Gastrocnemius medialis (tissue), 4 donors: Measurements from ENCODE around the gene SURF6.

ENCODE experiments used
- POLR2A ChIP-seq, 2 donors: fragments of 450-650 bp; IDR thresholded peaks; one replicate each; pipeline ENCODE4 v1.6.1; 2017; ENCODE audit warnings: antibody characterized with exemption in 2 of 2, mild to moderate bottlenecking in 2 of 2, moderate library complexity in 2 of 2
- TF ChIP-seq, protein P1 (sequence below), 5 experiments: fragments of 450-650 bp in 3 of 5; fragments of 200-600 bp in 2 of 5; sonication (generic) in 2 of 5; IDR thresholded peaks in 4 of 5; conservative IDR thresholded peaks in 1 of 5; 1 replicate in 4 of 5; 2 replicates in 1 of 5; pipeline ENCODE4 v1.5.1; 2016 to 2019; ENCODE audit warnings: antibody characterized with exemption in 5 of 5, mild to moderate bottlenecking in 3 of 5, moderate library complexity in 3 of 5

DNA sequence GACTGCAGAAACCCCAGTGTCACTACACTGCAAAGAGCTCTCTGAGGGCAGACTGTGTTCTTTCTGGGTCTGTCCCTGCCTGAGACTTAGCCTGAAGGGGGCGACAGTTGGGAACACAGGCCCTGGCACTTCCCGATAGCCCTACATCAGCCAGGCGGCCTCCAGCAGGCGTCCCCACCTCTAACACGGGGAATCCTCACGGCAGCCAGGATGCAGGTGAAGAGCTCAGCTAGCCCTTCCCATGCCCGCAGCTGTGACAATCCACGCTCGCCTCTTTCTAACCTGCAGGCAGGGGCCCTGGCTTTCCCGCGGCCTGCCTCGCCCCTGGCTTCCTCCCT lies 6.0 kb upstream of the SURF6 start:
- TF ChIP-seq, protein P1, sequence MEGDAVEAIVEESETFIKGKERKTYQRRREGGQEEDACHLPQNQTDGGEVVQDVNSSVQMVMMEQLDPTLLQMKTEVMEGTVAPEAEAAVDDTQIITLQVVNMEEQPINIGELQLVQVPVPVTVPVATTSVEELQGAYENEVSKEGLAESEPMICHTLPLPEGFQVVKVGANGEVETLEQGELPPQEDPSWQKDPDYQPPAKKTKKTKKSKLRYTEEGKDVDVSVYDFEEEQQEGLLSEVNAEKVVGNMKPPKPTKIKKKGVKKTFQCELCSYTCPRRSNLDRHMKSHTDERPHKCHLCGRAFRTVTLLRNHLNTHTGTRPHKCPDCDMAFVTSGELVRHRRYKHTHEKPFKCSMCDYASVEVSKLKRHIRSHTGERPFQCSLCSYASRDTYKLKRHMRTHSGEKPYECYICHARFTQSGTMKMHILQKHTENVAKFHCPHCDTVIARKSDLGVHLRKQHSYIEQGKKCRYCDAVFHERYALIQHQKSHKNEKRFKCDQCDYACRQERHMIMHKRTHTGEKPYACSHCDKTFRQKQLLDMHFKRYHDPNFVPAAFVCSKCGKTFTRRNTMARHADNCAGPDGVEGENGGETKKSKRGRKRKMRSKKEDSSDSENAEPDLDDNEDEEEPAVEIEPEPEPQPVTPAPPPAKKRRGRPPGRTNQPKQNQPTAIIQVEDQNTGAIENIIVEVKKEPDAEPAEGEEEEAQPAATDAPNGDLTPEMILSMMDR (IDR thresholded peaks at IDR 0.05 in 4 of 5, conservative IDR thresholded peaks at IDR 0.05 in 1 of 5), result no peak
- no peak for TF ChIP-seq POLR2A (IDR thresholded peaks at IDR 0.05)
